ENCODE measurements around the gene EFCAB11.

Gene EFCAB11

DNA sequence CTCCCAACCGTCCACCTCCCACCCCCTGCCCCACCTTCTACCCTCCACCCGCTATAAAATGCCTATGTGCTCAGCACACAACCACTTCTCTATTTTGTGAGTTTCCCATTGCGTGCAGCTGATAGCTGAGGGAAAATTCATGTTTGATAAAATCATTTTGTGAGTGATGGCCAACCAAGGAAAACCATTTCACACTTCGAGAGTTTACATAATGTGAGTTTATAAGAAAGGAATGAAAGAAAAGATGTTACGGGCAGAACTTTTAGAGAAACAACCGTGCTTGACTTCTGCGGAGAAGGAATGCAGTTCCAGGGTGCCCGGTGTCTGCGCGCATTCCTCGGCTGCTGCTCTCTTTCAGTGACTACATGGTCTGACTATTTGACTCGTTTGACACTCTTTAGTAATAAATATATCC lies 140.9 kb downstream of the EFCAB11 start:
- DNase-seq (ENCODE audit: low spot score), result peak; percentile 87

DNA sequence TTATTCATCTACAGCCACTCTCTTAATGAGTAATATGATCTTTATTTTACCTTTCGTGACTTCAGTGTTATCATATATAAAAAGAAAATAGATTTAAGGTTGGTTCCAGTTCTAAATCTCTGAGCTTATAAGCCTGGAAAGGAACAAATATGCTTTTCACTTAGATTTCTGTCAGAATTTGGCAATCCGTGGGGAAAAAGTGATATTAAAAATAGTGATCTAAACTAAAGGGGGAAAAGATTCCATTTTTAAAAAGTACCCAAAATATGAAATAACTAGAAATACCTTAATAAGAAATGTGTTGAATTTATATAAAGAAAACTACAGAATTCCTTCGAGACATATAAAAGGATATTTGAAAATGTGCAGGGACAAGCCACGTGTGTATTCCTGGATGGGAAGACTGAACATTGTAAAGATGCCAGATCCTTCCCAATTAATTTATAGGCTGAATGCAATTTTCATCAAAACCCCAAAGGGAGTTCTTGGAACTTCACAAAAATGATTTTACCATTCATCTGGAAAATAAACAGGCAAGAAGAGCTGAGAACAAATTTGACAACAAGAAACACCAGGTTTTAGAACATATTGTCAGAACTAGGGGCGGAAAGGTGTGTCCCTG lies 142.5 kb downstream of the EFCAB11 start:
- no peak for DNase-seq (ENCODE audit: low spot score)

DNA sequence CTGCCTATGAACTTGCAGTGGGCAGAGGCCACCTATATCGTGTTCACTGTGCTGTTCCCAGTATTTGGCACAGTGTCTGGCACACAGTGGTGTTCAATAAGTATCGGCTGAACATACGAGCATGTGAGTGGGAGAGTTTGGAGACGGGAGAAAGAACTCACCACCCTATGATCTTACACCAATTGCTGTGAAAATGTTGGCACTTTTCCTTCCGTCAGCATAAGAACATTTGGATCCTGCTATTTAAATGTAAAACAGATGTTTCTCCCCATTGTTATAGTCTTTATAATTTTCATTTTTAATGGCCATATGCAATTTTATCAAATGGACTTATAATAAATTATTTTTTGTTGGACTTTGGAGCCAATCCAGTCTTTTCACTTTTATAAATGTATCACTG lies 144.4 kb downstream of the EFCAB11 start:
- DNase-seq (ENCODE audit: low spot score), result peak; percentile 26

DNA sequence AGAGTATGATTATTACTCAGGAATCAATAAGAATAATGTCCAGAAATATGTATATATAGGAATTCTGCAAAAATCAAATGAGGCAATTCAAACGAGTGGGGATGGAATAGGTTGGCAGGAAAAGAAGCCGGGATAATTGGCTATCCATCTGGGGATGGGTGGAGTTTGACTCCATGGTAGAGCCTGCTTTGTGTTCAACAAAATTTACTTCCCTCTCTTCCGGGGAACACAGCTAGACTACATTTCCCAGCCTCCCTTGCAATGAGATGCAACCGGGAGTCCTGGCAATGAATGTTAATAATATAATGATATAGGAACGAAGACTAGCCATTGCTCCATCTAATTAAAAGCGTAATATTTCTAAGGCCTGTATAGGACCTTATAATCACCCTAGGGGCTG lies 146.6 kb downstream of the EFCAB11 start:
- DNase-seq (ENCODE audit: low spot score), result no peak

DNA sequence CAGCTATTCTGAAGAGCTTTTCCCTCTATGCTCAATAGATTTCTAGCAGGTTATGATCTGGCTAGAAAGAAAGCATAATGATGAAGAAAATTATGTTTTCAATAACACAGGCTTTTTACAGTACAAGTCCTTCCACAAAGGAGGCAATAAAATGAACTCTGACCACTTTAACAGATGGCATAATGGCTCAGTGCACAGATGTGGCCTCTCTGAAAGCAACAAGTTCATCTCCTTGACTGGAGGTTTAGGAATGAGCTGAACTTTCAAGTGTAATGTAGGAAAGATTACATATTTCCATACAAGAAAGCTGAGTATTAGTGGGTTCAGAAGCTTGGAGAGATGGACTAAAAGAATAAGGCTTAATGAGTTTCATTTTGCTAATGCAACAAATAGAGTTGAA lies 147.4 kb downstream of the EFCAB11 start:
- no peak for DNase-seq (ENCODE audit: low spot score)

DNA sequence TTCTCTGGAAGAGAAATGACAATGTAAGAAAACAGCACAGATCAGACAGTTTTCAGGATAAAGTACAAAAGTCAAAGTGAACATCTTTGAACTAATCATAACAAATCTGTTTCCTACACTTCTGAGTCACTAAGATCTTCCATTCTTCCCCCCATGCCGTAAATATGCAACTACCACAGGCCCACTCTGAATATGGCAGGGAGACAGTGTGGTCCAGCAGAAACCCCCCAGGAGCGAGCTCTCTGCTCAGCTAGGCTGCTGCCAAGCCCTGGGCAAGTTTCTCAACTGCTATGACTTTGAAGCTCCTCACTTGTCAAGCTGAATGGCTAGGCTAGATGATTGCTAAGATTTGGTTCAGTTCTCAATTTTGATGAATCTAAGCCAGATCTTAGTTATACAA lies 148.1 kb downstream of the EFCAB11 start:
- DNase-seq (ENCODE audit: low spot score), result no peak

DNA sequence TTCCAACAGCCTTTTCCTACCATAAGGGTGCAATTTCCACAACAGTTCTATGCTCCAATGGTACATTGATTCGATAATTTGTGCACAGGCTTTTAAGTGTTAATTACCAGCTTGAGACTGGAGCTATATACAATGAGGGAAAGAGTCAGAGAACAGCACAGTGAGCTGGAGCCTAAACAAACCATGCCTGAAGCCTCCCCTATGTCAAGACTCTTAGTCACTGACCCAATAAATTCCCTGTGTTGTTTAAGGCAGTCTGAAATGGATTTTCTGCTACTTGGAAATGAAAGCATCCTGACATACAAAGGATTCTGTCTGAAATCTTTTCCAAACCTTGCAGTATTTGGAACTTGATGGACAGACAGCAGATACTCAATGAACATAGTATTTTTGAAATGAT lies 149.0 kb downstream of the EFCAB11 start:
- DNase-seq (ENCODE audit: low spot score), result no peak

DNA sequence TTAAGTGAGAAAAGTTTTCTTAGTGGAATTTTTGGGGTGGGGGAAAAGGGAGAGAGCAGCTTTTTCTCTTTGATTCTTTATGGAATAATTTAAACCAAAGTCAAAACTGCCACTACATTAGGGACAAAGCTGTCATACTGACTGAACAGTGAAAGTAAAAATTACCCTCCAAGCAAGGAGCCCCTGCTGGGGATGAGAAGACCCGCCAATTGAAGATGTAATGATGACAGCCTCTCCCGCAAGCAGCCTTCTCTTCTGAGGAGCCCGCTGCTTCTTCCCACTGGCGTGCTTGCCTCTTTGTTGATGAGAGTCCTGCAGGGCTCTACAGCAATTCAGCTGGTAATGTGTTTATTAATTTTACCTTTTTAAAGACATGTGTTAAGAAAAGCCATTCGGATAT lies 151.0 kb downstream of the EFCAB11 start:
- DNase-seq (ENCODE audit: low spot score), result no peak

DNA sequence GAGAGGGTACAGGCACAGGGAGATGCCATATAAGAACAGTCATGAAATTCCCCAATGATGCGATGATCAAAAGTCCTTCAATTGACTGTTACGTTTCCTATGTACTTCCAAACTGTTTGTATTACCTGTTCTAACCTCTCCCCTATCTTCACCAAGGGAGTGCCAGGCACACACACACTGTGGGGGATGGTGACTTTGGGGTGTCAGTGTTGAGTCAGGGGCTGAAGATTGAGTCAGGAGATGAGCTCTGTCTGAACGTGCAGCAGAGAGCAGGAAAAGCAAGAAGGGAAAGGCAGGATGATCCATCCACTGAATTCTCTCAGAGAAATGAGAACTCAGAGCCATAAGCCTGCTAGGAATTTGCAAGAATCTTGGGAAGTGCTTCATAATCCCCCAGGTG lies 153.4 kb downstream of the EFCAB11 start:
- DNase-seq (ENCODE audit: low spot score), result no peak

DNA sequence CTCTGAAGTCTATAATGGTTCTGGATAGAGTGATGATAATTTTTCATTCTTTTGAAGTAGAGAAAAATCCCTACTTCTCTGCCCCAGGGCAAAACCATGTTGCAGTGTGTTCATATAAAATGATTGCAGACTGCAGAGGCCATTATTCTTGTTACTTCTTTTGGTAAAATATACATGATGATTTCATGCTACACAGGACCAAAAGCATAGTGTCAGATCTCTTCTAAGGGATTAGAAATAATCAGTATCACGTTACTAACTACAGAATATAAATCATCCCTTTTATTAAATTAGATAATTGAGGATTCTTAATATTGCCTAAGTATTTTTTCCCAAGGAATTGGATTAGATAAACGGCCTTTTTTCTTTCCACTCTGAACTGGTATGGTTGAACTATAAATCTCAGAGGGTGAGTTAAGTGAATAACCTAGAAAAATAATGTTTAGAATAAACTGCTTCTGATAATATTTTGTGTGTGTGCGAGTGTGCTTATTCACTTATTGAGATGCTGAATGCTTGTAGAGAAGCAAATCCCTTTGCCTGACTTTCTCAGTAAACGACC lies 156.2 kb downstream of the EFCAB11 start:
- DNase-seq (ENCODE audit: low spot score), result no peak

DNA sequence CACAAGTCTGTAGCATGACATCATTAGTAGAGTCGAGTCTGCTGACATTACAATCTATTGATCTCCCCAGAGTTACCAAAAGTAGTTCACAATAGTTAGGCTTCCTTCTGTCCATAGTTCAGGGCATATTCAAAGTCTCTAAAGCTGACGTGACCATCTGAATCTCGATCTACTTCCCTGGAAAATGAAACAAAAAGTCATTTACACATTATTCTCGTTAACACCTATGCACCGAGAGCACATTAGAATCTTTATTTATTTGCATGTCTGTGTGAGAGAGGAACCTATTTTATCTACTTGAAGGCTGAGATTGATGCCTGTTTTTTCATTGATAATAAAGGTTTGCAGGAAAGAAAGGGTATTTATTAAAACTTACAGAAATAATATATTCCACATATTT lies 157.4 kb downstream of the EFCAB11 start:
- DNase-seq (ENCODE audit: low spot score), result no peak

DNA sequence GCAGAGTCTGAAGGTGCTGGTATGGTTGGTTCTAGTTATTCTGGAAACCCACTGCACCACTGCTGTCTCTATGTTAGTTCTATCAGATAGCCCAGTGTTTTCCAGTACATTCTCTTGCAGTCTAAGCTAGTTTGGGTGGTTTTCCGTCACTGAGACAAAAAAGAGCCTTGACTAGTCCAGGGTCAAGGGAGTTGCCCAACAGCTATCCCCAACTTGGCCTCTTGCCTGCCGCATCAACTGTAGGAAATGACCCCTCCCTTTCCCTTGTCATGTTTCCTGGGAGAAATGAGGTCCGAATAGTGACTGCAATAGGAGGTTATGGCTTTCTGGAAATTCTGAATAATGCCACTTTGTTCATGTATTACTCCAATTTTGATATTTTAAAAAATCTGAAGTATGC lies 160.4 kb downstream of the EFCAB11 start:
- DNase-seq (ENCODE audit: low spot score), result no peak

DNA sequence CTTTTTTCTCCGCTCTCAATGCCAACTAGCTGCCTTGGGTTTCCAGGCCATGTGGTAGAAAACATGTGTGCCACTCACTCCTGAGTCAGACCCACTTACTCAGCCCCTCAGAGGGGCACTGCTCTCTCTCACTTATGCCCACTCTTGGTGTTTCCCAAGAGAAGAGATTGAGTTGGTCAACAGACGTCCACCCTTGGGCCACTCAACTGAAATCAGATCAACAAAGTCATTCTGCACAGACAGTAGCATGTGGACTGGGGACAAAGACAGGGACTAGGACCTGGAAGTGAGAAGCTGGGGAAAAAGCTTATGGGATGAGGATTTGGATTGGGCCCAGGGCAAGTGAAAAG lies 161.2 kb downstream of the EFCAB11 start:
- DNase-seq (ENCODE audit: low spot score), result no peak

DNA sequence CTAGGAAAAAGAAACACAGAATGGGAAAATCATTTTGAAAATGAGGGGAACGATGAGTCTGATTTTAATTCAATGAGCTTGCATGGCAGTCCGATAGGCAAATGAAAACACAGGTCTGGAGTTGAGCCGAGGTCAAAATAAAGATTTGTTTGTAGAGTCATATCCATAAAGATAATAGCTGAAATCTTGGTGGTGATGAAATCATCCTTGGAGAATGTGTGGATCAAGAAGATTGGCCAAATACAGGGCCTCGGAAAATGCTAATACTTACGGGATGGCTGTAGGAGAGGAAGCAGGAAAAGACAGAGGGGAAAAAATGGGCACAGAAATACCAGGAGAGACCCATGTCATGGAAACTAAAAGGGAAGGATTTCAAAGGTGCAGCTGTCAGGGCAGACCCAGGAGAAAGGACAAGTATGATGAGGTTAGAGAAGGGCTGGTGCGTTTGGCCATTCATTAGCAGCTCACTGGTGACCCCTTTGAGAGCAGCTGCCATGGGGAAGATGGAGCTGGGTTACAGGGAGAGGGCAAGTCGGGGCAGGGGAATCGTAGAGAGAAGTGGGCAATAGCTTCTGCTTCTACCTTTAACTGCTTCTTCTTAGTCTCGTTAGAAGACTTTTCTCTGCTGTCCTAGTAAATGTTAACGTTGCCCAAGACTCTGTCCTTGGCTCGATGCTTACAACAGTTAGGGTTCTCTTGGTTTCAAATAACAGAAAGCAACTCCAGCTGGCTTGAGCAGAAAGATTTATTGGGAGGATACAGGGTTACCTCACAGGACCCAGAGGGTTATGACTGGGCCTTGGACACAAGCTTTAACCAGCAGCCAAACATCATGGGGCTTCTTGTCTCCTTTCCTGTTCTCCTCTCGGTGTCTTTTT lies 161.8 kb downstream of the EFCAB11 start:
- peak; percentile 28 for DNase-seq (ENCODE audit: low spot score)

DNA sequence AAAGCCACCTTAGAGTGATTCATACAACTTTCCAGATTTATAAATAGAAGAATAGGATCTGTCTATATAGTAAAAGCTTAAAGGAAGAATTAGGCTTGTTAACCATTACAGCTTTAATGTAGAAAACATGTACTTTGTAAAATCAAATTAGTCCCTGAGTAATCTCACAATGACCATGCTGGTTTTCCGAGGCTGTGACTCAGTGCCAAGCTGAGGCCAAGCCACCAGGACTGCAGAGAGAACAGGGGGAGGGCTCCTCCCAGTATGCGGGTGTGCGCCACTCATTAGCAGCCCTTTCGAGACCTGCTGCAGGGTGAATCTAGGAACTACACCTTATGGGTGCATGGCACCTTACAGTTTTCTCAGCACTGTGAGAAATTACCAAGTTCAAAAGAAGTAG lies 167.0 kb downstream of the EFCAB11 start:
- DNase-seq (ENCODE audit: low spot score), result peak; percentile 21

DNA sequence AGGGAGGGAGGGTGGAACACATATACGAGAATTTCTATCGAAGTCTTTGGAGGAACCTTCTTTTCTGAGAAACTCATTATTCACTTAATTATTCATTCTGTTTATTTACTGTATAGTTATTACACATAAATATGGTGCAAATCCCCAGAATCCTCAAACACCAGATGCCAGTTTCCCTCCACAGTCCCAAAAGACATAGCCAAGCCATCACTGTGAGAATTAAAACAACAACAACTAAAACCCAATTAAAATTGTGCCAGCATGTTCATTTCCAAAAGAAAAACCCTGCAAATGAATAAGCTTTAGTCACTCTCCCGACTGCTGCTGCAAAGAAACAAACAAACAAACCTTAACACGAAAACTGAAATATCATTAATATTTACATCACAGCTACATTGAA lies 173.5 kb downstream of the EFCAB11 start:
- DNase-seq (ENCODE audit: low spot score), result no peak

DNA sequence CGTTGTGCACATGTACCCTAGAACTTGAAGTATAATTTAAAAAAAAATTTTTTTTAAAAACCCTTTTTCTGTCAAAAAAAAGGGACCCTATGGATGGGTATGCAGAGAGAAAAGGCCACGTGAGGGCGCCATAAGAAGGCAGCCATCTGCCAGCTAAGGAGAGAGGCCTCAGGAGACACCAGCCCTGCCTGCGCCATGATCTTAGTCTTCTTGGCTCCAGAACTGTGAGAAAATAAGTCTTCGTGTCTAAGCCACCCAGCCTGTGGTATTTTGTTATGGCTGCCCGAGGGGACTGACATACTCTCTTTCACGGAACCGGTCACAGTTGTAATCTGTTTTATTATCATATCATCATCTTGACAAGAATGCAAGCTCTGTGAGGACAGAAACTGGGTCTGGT lies 174.8 kb downstream of the EFCAB11 start:
- no peak for DNase-seq (ENCODE audit: low spot score)

DNA sequence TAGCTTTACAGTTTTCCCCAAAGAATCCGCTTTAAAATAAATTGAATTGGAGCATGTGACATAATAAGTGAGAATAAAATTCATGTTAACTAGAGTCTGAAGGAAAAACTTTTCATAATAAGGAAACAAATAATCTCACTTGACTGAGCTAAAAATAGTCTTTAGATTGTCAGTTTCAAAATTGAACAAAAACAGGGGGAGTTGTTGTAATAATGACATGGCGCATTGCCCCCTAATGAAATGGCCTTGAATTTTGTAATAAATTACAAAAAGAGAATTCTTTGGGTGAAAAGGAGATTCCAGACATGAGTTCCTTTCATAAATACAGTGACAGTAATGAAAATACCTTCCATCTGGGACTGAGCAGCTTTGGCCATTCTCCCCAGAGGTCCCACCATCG lies 178.6 kb downstream of the EFCAB11 start:
- no peak for DNase-seq (ENCODE audit: low spot score)

DNA sequence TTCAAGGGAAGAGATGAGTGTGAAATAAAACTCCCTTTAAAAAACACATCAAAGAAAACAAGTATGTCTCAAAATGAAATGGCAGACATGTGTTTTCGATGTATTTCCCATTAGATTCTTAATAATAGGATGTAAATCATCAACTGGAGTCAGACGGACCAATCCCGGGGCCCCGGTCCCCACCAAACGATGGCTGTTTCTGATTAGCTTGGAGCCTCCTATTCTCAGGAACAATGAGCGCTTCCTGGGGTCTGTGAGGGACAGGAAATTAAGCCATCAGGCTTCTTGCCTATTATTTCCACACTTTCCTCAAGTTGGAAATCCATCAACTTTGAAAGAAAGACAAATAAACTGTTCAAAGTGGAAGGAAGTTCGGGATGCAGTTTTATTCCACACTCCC lies 179.4 kb downstream of the EFCAB11 start:
- DNase-seq (ENCODE audit: low spot score), result peak; percentile 16

DNA sequence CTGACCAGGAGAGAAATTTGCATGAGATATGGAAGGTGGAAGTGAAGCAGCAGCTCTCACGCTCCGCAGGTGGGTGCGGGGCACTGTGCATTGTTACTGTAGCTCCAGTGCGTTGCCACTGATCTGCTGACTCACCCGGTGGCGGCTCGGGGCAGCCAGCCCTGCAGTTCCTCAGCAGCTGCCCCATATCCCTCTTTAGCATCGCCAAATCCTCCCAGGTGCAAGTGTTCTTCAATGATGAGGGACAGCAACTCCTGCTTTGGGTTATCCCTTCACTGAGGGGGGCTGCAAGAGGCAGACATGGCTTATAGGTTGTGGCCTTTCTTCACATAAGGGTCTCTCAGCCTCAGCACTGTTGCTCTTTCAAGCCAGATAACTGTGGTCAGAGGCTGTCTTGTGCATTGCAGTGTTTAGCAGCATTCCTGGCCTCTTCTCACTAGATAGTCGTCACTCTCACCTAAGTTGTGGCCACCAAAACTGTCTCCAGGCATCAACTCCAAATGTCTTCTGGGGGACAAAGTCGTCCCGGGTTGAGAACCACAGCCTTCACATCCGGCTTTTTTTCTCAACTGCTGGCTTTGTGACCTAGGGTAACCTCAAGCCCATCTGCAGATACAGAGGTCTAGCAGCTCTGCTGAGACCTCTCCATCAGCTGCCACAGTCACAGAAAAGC lies 180.8 kb downstream of the EFCAB11 start:
- no peak for DNase-seq (ENCODE audit: low spot score)

DNA sequence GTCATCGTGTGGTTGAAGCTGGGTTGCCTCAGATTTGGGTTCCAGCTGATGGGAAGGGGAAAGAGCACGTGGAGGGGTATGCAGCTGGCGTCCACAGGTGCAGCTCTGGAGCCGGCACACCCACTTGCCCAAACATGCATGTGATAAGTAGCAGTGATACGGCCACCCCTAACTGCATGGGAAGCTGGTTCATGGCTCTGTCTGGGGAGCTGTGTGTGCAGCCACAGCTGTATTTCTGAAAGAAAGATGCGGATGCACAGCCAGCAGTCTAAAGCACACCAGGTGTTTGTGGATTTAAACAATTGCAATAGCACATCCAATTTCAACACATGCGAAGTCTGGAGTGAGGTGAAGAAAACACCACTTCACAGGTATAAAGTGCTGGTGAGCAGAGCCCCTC lies 181.4 kb downstream of the EFCAB11 start:
- DNase-seq (ENCODE audit: low spot score), result no peak

DNA sequence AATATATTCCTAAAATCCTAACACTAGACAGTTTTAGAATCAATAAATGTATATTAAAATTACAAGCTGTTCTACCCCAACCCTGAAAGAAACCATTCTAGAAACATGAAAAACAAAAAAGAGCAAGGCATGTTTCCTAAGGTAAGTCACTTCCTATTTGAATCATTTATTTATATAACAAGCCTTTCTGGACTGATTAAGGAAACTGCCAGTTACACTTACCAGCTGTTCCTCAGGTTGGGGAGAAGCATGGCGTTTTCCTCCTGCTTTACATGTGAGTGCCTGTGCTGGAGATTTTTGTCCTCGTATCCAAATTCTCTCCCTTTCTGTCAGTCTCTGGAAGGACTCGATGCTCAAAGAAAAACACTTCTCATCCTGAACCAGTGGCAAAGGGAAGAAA lies 183.3 kb downstream of the EFCAB11 start:
- no peak for DNase-seq (ENCODE audit: low spot score)

DNA sequence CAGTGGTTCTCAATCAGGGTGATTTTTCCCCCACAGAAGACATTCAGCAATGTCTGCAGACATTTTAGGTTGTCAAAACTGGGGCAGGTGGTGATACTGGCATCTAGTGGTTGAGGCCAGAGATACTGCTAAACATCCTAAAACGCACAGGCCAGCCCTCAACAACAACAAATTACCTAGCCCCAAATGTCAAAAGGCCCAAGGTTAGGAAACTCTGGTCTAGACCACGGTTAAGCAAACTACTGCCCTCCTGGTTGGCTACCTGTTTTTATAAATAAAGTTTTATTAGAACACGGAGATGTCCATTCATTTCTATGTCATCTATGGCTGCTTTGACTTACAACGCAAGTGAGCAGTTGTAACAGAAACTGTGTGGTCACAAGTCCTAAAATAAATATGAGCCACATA lies 186.7 kb downstream of the EFCAB11 start:
- peak; percentile 56 for DNase-seq (ENCODE audit: low spot score)

Data from GM03348 (cell line).